Upper lobe of left lung (tissue), 4 donors: ENCODE data around the gene KL.

ENCODE experiments used
- POLR2A ChIP-seq, 4 donors: fragments of 450-650 bp; IDR thresholded peaks; one replicate each; pipeline ENCODE4 v1.5.1; 2016 to 2017; ENCODE audit warnings: antibody characterized with exemption in 4 of 4, mild to moderate bottlenecking in 2 of 4
- POLR2AphosphoS5 ChIP-seq, 2 donors: sonication (generic); formaldehyde crosslinking; IDR thresholded peaks; one replicate each; pipeline ENCODE4 v1.5.1; 2017; ENCODE audit warnings: antibody characterized with exemption in 2 of 2
- TF ChIP-seq, protein P1 (sequence below), 6 experiments: fragments of 450-650 bp in 4 of 6; fragments of 200-600 bp in 2 of 6; sonication (generic) in 2 of 6; IDR thresholded peaks; one replicate each; pipeline ENCODE4 v1.5.1; 2016 to 2019; ENCODE audit warnings: antibody characterized with exemption in 6 of 6

DNA sequence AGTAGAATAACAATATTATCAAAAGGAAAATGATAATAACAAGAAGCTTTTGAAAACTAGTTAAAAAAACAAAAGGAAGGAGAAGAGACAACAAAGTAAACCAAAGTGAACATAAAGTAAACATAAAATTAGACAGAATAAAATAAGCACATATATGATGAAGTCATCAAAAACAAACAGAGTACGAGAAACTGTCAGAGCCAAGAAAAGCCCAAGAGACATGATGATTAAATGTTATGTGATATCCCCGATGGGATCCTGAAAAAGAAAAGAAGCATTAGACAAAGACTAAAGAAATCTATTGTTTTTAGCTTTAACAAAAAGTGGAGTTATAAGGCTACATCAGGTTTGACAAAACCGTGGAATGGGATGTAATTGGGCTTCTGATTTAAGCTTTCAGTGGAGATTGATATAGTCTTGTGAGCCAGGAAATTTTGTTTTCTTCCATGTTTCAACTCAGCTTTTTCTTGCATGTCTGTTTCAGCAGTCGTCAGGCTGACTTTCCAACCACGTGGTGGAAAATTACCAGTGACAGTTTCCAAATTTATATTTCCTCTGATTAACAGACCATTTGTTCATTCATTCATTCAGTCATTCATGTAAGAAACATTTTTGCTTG lies 64.9 kb downstream of the KL start:
- TF ChIP-seq, protein P1, sequence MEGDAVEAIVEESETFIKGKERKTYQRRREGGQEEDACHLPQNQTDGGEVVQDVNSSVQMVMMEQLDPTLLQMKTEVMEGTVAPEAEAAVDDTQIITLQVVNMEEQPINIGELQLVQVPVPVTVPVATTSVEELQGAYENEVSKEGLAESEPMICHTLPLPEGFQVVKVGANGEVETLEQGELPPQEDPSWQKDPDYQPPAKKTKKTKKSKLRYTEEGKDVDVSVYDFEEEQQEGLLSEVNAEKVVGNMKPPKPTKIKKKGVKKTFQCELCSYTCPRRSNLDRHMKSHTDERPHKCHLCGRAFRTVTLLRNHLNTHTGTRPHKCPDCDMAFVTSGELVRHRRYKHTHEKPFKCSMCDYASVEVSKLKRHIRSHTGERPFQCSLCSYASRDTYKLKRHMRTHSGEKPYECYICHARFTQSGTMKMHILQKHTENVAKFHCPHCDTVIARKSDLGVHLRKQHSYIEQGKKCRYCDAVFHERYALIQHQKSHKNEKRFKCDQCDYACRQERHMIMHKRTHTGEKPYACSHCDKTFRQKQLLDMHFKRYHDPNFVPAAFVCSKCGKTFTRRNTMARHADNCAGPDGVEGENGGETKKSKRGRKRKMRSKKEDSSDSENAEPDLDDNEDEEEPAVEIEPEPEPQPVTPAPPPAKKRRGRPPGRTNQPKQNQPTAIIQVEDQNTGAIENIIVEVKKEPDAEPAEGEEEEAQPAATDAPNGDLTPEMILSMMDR (IDR thresholded peaks at IDR 0.05) = no peak
- no peak for TF ChIP-seq POLR2AphosphoS5 (IDR thresholded peaks at IDR 0.05)
- no peak for TF ChIP-seq POLR2A (IDR thresholded peaks at IDR 0.05)
